ENCODE data around the gene TTC21A.

DNA sequence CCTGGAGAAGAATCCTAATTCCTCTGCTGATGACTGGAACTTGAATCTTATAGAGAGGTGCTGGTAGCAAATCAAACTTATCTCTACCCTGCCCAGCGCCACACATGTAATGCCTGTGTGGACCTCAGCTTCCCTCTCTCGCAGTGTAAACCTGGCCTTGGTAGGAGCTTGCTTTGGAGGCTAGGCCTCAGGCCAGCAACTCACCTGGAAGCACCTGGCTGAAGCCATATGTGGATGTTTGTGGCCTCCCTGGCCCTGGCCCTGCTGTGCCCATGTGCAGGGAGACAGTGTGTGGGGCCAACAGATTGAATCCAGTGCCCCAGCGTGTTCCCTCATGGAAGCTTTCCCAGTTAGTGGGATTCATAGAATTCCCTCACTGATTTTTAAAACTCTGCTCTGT, 8.4 kb downstream of the TTC21A start:
- TF ChIP-seq POLR2A (IDR thresholded peaks at IDR 0.05) (no peak), CTCF (IDR thresholded peaks at IDR 0.05) (no peak)

Data from breast epithelium (tissue), 3 donors.